ENCODE results near the gene TBC1D22A.

The TBC1D22A gene

GRCh38 chr22:47221840-47222615 lies 459.6 kb downstream of the TBC1D22A start:
- TF ChIP-seq TCF4 (CRISPR knock-in tag; IDR thresholded peaks at IDR 0.05; ENCODE audit: borderline replicate concordance) (peak; percentile 61; the same call in 1 of the 2 replicates), ZC3H10 (CRISPR knock-in tag; IDR thresholded peaks at IDR 0.05) (no peak)
- peak; percentile 67 for ATAC-seq
